Activated CD4-positive, alpha-beta T cell treated with anti-CD3 and anti-CD28 coated beads, Interleukin-2, amount 10 ng/mL, durations not matched to agents 7 days and 5 days (primary cell): ENCODE results near the gene RRP1B. TPM values are rescaled to one million over a fixed set of nuclear protein-coding genes. Genes with fewer than 3 reads are reported as not detected.
A peak's percentile ranks its signal among the peaks of the same experiment; 100 is the strongest.

Experiments used
- CTCF ChIA-PET: fragments of 350-600 bp; sonication (Branson Sonifier 250); formaldehyde crosslinking; loops from one replicate; lab custom pipeline; 2021; ENCODE audit warnings: antibody characterized with exemption; lab: Charles Lee
- POLR2A ChIA-PET: fragments of 350-600 bp; sonication (Branson Sonifier 250); formaldehyde crosslinking; loops from one replicate; lab custom pipeline; 2021; ENCODE audit warnings: antibody characterized with exemption; lab: Charles Lee
- DNase-seq: peaks from one replicate; pipeline ENCODE4 v3.0.0-alpha.2; 2020
- H3K27ac Mint-ChIP-seq: one replicate; pipeline ENCODE4 v1.8.0; 2021; ENCODE audit warnings: mild to moderate bottlenecking, moderate library complexity, mixed read lengths
- H3K27me3 Mint-ChIP-seq: one replicate; pipeline ENCODE4 v1.8.0; 2021; ENCODE audit warnings: mixed read lengths
- H3K36me3 Mint-ChIP-seq: one replicate; pipeline ENCODE4 v1.8.0; 2021; ENCODE audit warnings: low read depth, mixed read lengths
- H3K4me1 Mint-ChIP-seq: one replicate; pipeline ENCODE4 v1.8.0; 2021; ENCODE audit warnings: mixed read lengths
- H3K4me3 Mint-ChIP-seq: one replicate; pipeline ENCODE4 v1.8.0; 2021; ENCODE audit warnings: mild to moderate bottlenecking, moderate library complexity, mixed read lengths
- H3K9me3 Mint-ChIP-seq: one replicate; pipeline ENCODE4 v1.8.0; 2021; ENCODE audit warnings: mixed read lengths
- total RNA-seq, 2 experiments: library from RNA; stranded (reverse); gene quantifications; one replicate each; pipeline ENCODE4 v1.2.3, GENCODE V29; 2021

Gene RRP1B
- total RNA-seq, 2 experiments from 2014 or later, result 47.7 to 48.1 TPM

DNA sequence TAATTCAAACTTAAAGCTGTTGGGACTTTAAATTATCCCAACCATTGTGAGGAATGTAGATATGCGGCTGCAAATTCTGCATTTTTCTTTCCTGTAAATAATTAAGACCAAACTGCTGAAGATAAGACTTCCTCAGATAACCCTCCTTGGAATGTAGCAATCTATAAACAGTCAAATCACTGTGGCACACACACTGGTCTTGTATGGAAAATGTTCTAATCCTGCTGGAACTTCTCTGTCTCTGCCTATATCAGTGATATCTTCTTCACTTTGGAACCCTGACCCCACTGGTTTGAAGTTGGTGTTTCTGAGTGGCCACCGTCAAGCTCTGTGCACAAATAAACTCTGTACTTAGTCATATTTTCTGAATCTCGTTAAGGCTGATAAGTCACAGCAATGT, 33.0 kb upstream of the RRP1B start:
- no peaks in the 10 kb centered on the region for H3K9me3 Mint-ChIP-seq
- H3K27ac Mint-ChIP-seq, result no peak overlapping the region
- no peaks in the 10 kb centered on the region for H3K4me1 Mint-ChIP-seq
- POLR2A ChIA-PET, result no interaction called here
- H3K36me3 Mint-ChIP-seq, result no peaks in the 10 kb centered on the region
- no peak overlapping the region for H3K4me3 Mint-ChIP-seq
- CTCF ChIA-PET, result no interaction called here
- no peak for DNase-seq
- peaks cover 12% of the 10 kb centered on the region for H3K27me3 Mint-ChIP-seq

- no peak for DNase-seq
- H3K9me3 Mint-ChIP-seq, result no peaks in the 10 kb centered on the region
- H3K4me3 Mint-ChIP-seq, result no peak overlapping the region
- H3K4me1 Mint-ChIP-seq, result no peaks in the 10 kb centered on the region
- no peak overlapping the region for H3K27ac Mint-ChIP-seq
- CTCF ChIA-PET, result no interaction called here
- H3K36me3 Mint-ChIP-seq, result no peaks in the 10 kb centered on the region
- POLR2A ChIA-PET, result no interaction called here
- H3K27me3 Mint-ChIP-seq, result peaks cover 12% of the 10 kb centered on the region
Observed at GRCh38 chr21:43627527-43627926, 31.8 kb upstream of the RRP1B start.

GRCh38 chr21:43631411-43632107, 27.8 kb upstream of the RRP1B start:
- Mint-ChIP-seq H3K4me3 (no peak overlapping the region), H3K27me3 (peaks cover 2% of the 10 kb centered on the region), H3K9me3 (no peaks in the 10 kb centered on the region), H3K36me3 (no peaks in the 10 kb centered on the region), H3K4me1 (no peaks in the 10 kb centered on the region), H3K27ac (no peak overlapping the region)
- ChIA-PET CTCF (no interaction called here), POLR2A (no interaction called here)
- no peak for DNase-seq

GRCh38 chr21:43632373-43632905, 26.9 kb upstream of the RRP1B start:
- H3K9me3 Mint-ChIP-seq, result no peaks in the 10 kb centered on the region
- H3K27ac Mint-ChIP-seq, result no peak overlapping the region
- no peaks in the 10 kb centered on the region for H3K4me1 Mint-ChIP-seq
- H3K36me3 Mint-ChIP-seq, result no peaks in the 10 kb centered on the region
- ChIA-PET POLR2A (no interaction called here), CTCF (no interaction called here)
- no peak overlapping the region for H3K4me3 Mint-ChIP-seq
- no peak for DNase-seq
- H3K27me3 Mint-ChIP-seq, result peaks cover 2% of the 10 kb centered on the region

DNA sequence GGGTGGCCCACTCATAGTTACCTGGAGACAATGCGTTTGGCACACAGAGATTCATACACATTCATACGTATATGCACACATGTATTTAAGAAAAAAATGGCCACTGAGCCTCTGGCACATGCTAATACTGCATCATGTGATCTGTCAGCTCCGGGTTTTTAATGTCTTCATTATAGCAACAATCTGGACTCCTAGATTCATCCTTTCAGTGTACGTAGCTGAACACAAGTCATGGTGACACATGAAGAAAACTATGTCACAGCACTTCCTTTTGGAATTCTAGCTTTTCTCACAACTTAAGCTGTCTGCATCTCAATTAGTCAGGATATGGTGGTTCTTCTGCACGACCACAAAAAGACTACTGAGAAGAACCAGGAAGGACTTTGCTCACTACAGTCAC, 24.7 kb upstream of the RRP1B start:
- ChIA-PET POLR2A (no interaction called here), CTCF (no interaction called here)
- no peak for DNase-seq
- Mint-ChIP-seq H3K9me3 (no peaks in the 10 kb centered on the region), H3K4me3 (no peak overlapping the region), H3K36me3 (no peaks in the 10 kb centered on the region), H3K27me3 (no peaks in the 10 kb centered on the region), H3K27ac (no peak overlapping the region), H3K4me1 (no peaks in the 10 kb centered on the region)

GRCh38 chr21:43635436-43635835, 23.9 kb upstream of the RRP1B start:
- Mint-ChIP-seq H3K27me3 (no peaks in the 10 kb centered on the region), H3K4me3 (no peak overlapping the region), H3K9me3 (no peaks in the 10 kb centered on the region), H3K27ac (no peak overlapping the region), H3K4me1 (no peaks in the 10 kb centered on the region), H3K36me3 (no peaks in the 10 kb centered on the region)
- POLR2A ChIA-PET, result no interaction called here
- no peak for DNase-seq
- CTCF ChIA-PET, result no interaction called here

DNA sequence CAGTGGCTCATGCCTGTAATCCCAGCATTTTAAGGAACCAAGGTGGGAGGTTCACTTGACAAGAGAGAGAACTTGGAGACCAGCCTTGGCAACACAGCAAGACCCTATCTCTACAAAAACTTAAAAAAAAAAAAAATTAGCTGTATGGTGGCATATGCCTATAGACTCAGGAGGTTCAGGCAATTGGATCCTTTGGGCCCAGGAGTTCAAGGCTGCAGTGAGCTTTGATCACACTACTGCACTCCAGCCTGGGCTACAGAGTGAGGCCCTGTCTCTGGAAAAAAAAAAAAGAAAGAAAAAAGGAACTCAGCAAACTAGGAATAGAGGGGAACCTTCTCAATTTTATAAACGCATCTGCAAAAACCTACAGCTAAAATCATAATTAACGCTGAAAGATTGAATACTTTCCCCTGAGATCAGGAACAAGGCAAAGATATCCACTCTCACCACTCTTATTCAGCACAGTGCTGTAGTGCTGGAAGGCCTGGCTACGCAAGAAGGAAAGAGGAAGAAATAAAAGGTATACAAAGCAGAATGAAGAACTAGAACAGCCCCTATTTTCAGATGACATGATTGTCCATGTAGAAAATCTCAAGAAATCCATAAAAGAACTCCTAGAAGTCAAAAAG, 21.7 kb upstream of the RRP1B start:
- no peaks in the 10 kb centered on the region for H3K27me3 Mint-ChIP-seq
- no peak overlapping the region for H3K27ac Mint-ChIP-seq
- CTCF ChIA-PET, result interaction anchor here (0.6 kb wide), 1 partner anchor 78 kb away, joined by 5 read pairs; no protein-coding TSS in a partner anchor
- H3K9me3 Mint-ChIP-seq, result no peaks in the 10 kb centered on the region
- H3K4me3 Mint-ChIP-seq, result no peak overlapping the region
- no peaks in the 10 kb centered on the region for H3K4me1 Mint-ChIP-seq
- no peak for DNase-seq
- POLR2A ChIA-PET, result no interaction called here
- H3K36me3 Mint-ChIP-seq, result no peaks in the 10 kb centered on the region

GRCh38 chr21:43639470-43640353, 19.6 kb upstream of the RRP1B start:
- H3K27ac Mint-ChIP-seq, result no peak overlapping the region
- H3K27me3 Mint-ChIP-seq, result peaks cover 3% of the 10 kb centered on the region
- H3K9me3 Mint-ChIP-seq, result no peaks in the 10 kb centered on the region
- CTCF ChIA-PET, result no interaction called here
- no peaks in the 10 kb centered on the region for H3K36me3 Mint-ChIP-seq
- H3K4me1 Mint-ChIP-seq, result peaks cover 3% of the 10 kb centered on the region
- no peak for DNase-seq
- H3K4me3 Mint-ChIP-seq, result no peak overlapping the region
- POLR2A ChIA-PET, result no interaction called here

- CTCF ChIA-PET, result no interaction called here
- Mint-ChIP-seq H3K27me3 (peaks cover 3% of the 10 kb centered on the region), H3K4me3 (no peak overlapping the region), H3K4me1 (peaks cover 9% of the 10 kb centered on the region), H3K9me3 (no peaks in the 10 kb centered on the region), H3K36me3 (no peaks in the 10 kb centered on the region), H3K27ac (no peak overlapping the region)
- POLR2A ChIA-PET, result no interaction called here
- no peak for DNase-seq
Observed at GRCh38 chr21:43640400-43640799, 19.0 kb upstream of the RRP1B start.

- CTCF ChIA-PET, result no interaction called here
- DNase-seq, result no peak
- no peak overlapping the region for H3K4me3 Mint-ChIP-seq
- H3K27me3 Mint-ChIP-seq, result peaks cover 6% of the 10 kb centered on the region
- H3K4me1 Mint-ChIP-seq, result peaks cover 22% of the 10 kb centered on the region
- POLR2A ChIA-PET, result no interaction called here
- peak overlapping the region; percentile 6 for H3K27ac Mint-ChIP-seq
- no peaks in the 10 kb centered on the region for H3K36me3 Mint-ChIP-seq
- no peaks in the 10 kb centered on the region for H3K9me3 Mint-ChIP-seq
Observed at GRCh38 chr21:43643193-43643592, 16.2 kb upstream of the RRP1B start.

DNA sequence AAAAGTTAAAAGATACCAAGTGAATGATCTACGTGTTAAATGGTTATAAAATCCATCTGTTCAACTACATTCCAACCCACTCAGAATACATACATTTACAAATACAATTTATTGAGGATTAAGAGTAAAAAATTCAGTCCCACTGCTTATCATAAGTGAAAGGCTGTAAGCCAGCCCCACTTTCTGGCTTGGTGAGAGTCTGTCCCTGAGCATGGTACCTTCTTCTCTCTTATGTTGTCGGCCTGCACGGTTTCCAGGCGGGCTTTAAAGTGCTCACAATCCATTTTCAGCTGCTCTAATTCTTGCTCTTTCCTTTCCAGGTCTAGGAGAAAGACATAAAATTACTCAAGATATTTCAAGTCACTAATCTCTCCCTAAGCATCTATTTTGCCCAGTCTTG, 15.3 kb upstream of the RRP1B start:
- no peaks in the 10 kb centered on the region for H3K36me3 Mint-ChIP-seq
- POLR2A ChIA-PET, result no interaction called here
- no peaks in the 10 kb centered on the region for H3K9me3 Mint-ChIP-seq
- H3K27ac Mint-ChIP-seq, result peak overlapping the region; percentile 4
- peaks cover 22% of the 10 kb centered on the region for H3K4me1 Mint-ChIP-seq
- CTCF ChIA-PET, result interaction anchor here (0.6 kb wide), 1 partner anchor 667 kb away, joined by 3 read pairs; no protein-coding TSS in a partner anchor
- H3K4me3 Mint-ChIP-seq, result no peak overlapping the region
- no peak for DNase-seq
- peaks cover 6% of the 10 kb centered on the region for H3K27me3 Mint-ChIP-seq

DNA sequence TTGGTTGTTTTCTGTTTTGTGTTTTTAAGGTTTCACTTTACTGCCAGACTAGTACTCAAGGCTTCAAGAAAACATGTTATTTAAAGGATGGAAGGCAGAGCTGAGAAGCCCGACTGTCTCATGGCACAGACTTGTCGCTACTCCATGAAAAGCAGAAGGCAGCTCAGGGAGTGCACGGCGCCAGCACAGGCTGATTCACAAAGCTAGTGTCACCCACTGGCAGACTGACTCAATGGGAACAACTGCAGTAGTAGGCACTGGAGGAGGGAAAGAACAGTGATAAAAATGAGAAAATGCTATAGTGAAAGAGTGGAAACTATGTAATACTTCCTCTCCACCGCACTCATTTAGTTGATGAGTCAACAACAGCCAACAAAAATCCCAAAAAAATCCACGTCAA, 14.8 kb upstream of the RRP1B start:
- Mint-ChIP-seq H3K4me1 (peaks cover 22% of the 10 kb centered on the region), H3K27ac (no peak overlapping the region), H3K27me3 (peaks cover 6% of the 10 kb centered on the region), H3K9me3 (no peaks in the 10 kb centered on the region), H3K36me3 (no peaks in the 10 kb centered on the region), H3K4me3 (no peak overlapping the region)
- DNase-seq, result no peak
- ChIA-PET CTCF (interaction anchor here (0.6 to 1.7 kb wide), 2 partner anchors 11 to 667 kb away, joined by 3 to 6 read pairs; no protein-coding TSS in a partner anchor), POLR2A (no interaction called here)
